H1 (cell line): ENCODE measurements around the gene LRP1. TPM values are rescaled to one million over a fixed set of nuclear protein-coding genes. Genes with fewer than 3 reads are reported as not detected.

ENCODE experiments used
- EGR1 ChIP-seq: IDR thresholded peaks from 2 replicates; pipeline ENCODE4 v1.6.1; 2011; ENCODE audit warnings: low read depth, low read length, borderline replicate concordance
- EZH2 ChIP-seq: fragments of 200-600 bp; sonication (generic); IDR thresholded peaks from 2 replicates; pipeline ENCODE4 v1.7.1; 2012; ENCODE audit warnings: low read depth, mild to moderate bottlenecking, moderate library complexity, low read length, inconsistent platforms; ENCODE audit not compliant: severe bottlenecking
- KDM5A ChIP-seq: fragments of 200-600 bp; IDR thresholded peaks from 2 replicates; pipeline ENCODE4 v1.7.1; 2012; ENCODE audit warnings: mild to moderate bottlenecking, low read length, inconsistent platforms, mixed read lengths
- polyA plus RNA-seq, 7 experiments: library from polyadenylated mRNA; depleted of rRNA in 3 of 7; stranded (reverse) in 5 of 7; unstranded in 2 of 7; fragments of >200 nt in 5 of 7; fragments of 200-250 nt in 2 of 7; gene quantifications; 1 replicate in 5 of 7; 2 replicates in 1 of 7; 4 replicates in 1 of 7; pipeline versions ENCODE4 v1.2.1 to v1.2.3, GENCODE V29; 2011 to 2013; ENCODE audit warnings: missing spikeins in 2 of 7, mixed read lengths in 2 of 7
- total RNA-seq: library from RNA; stranded (reverse); fragmentation: NEBNext Ultra II Directional; extraction: Animal tissue kit (Norgen Biotek cat#: 25700); gene quantifications from 2 replicates; pipeline ENCODE4 v1.2.1, GENCODE V29; 2021

LRP1 gene
- total and polyA plus RNA-seq, 2 of the 8 experiments (the other 6 are each of a cell fraction or from before 2014, with no cell fraction given), result 35.3 to 92.5 TPM

GRCh38 chr12:57241402-57242310, 113.4 kb downstream of the LRP1 start (continued):
- TF ChIP-seq EGR1, result no peak
- no peak for TF ChIP-seq KDM5A
- TF ChIP-seq EZH2, result peak; percentile 90
